OCI-LY7 (cell line): ENCODE measurements around the gene MRAS. TPM values are rescaled to one million over a fixed set of nuclear protein-coding genes. Genes with fewer than 3 reads are reported as not detected.

Source experiments
- BruUV-seq: library from RNA; stranded (reverse); fragments of 400-500 nt; replicated peaks from 2 replicates; lab custom pipeline; 2021; lab: Mats Ljungman, UMichigan
- CTCF ChIA-PET: fragments of 300-600 bp; sonication (Branson Sonifier 250); formaldehyde crosslinking; loops from one replicate; lab custom pipeline; 2022; ENCODE audit warnings: antibody characterized with exemption; ENCODE audit not compliant: unreplicated experiment; lab: Charles Lee
- POLR2A ChIA-PET: fragments of 300-600 bp; sonication (Branson Sonifier 250); formaldehyde crosslinking; loops from one replicate; lab custom pipeline; 2022; ENCODE audit warnings: antibody characterized with exemption; lab: Charles Lee
- DNase-seq: peaks from one replicate; pipeline ENCODE4 v3.0.0-alpha.2; 2015; ENCODE audit warnings: low spot score
- H2AFZ ChIP-seq: fragments of 200-600 bp; sonication (generic), shearing (Covaris generic); 2 replicates; pipeline ENCODE4 v1.6.1; 2014; ENCODE audit warnings: mild to moderate bottlenecking, antibody characterized with exemption, low read length, moderate library complexity
- H3K27ac ChIP-seq: fragments of 200-600 bp; sonication (generic); 2 replicates; pipeline ENCODE4 v1.5.1; 2014; ENCODE audit warnings: mixed run types, low read depth, mild to moderate bottlenecking, moderate library complexity, low read length, inconsistent platforms; ENCODE audit not compliant: poor library complexity, severe bottlenecking
- H3K36me3 ChIP-seq: fragments of 200-600 bp; sonication (generic); 2 replicates; pipeline ENCODE4 v1.6.1; 2014; ENCODE audit warnings: mild to moderate bottlenecking, antibody characterized with exemption, low read length, moderate library complexity, mixed read lengths; ENCODE audit not compliant: insufficient read depth
- H3K4me1 ChIP-seq: fragments of 200-600 bp; sonication (generic); 2 replicates; pipeline ENCODE4 v1.5.1; 2014; ENCODE audit warnings: mild to moderate bottlenecking, low read length; ENCODE audit not compliant: insufficient read depth, poor library complexity, severe bottlenecking
- H3K4me2 ChIP-seq: fragments of 200-600 bp; sonication (generic); 2 replicates; pipeline ENCODE4 v1.6.1; 2014; ENCODE audit warnings: mild to moderate bottlenecking, low read length
- H3K4me3 ChIP-seq: fragments of 200-600 bp; sonication (generic); 2 replicates; pipeline ENCODE4 v1.5.1; 2014; ENCODE audit warnings: mild to moderate bottlenecking, low read depth, low read length; ENCODE audit not compliant: poor library complexity, severe bottlenecking
- H3K79me2 ChIP-seq: fragments of 200-600 bp; sonication (generic); 2 replicates; pipeline ENCODE4 v1.6.1; 2016; ENCODE audit warnings: low read depth, mild to moderate bottlenecking, low read length, moderate library complexity, mixed read lengths; ENCODE audit not compliant: insufficient read depth
- H3K9me2 ChIP-seq: fragments of 200-600 bp; sonication (generic); 2 replicates; pipeline ENCODE4 v1.6.1; 2016; ENCODE audit warnings: mild to moderate bottlenecking, low read length, mixed read lengths; ENCODE audit not compliant: insufficient read depth
- H3K9me3 ChIP-seq: fragments of 200-600 bp; sonication (generic); 2 replicates; pipeline ENCODE4 v1.6.1; 2014; ENCODE audit warnings: mild to moderate bottlenecking, mixed run types, low read length, mixed read lengths
- H4K20me1 ChIP-seq: fragments of 200-600 bp; sonication (generic); 2 replicates; pipeline ENCODE4 v1.6.1; 2014; ENCODE audit warnings: mild to moderate bottlenecking, antibody characterized with exemption, low read length, moderate library complexity, mixed read lengths; ENCODE audit not compliant: insufficient read depth
- CTCF ChIP-seq: fragments of 200-600 bp; sonication (generic); conservative IDR thresholded peaks from 2 replicates; pipeline ENCODE4 v1.5.1; 2014; ENCODE audit warnings: mild to moderate bottlenecking, antibody characterized with exemption, low read length, moderate library complexity, mixed read lengths
- EZH2phosphoT487 ChIP-seq: fragments of 200-600 bp; sonication (generic); IDR thresholded peaks from 2 replicates; pipeline ENCODE4 v1.6.1; 2018; ENCODE audit warnings: low read depth, borderline replicate concordance, mild to moderate bottlenecking, mixed run types, antibody characterized with exemption, low read length, moderate library complexity, mixed read lengths
- intact Hi-C: fragments of 100-400 bp; cut with micrococcal nuclease; formaldehyde crosslinking; loops from one replicate; pipeline ENCODE4 v1.10.0; 2022; ENCODE audit not compliant: unreplicated experiment
- total RNA-seq, 2 experiments: library from RNA; depleted of rRNA in 1 of 2; stranded (reverse); fragments of >200 nt in 1 of 2; shearing (Covaris generic) in 1 of 2; gene quantifications; 2 replicates each; pipeline ENCODE4 v1.2.3, GENCODE V29; 2014 to 2022

The MRAS gene
- total RNA-seq, 2 experiments from 2014 or later: not detected

GRCh38 chr3:138435840-138436239, 87.5 kb downstream of the MRAS start:
- no peak overlapping the region for H2AFZ ChIP-seq
- no peak for TF ChIP-seq EZH2phosphoT487
- TF ChIP-seq CTCF: no peak
- BruUV-seq: no TSS peak
- no peak overlapping the region for H3K4me3 ChIP-seq
- ChIA-PET POLR2A (no interaction called here), CTCF (no interaction called here)
- H3K9me3 ChIP-seq: no peaks in the 10 kb centered on the region
- H3K27ac ChIP-seq: no peak overlapping the region
- no peaks in the 10 kb centered on the region for H4K20me1 ChIP-seq
- no peaks in the 10 kb centered on the region for H3K9me2 ChIP-seq
- H3K36me3 ChIP-seq: no peaks in the 10 kb centered on the region
- no peaks in the 10 kb centered on the region for H3K79me2 ChIP-seq
- intact Hi-C loops: no loop called here
- DNase-seq: no peak
- H3K4me1 ChIP-seq: no peaks in the 10 kb centered on the region
- no peak overlapping the region for H3K4me2 ChIP-seq

GRCh38 chr3:138437281-138437680, 88.9 kb downstream of the MRAS start:
- ChIA-PET POLR2A (no interaction called here), CTCF (no interaction called here)
- H3K4me3 ChIP-seq: no peak overlapping the region
- no peaks in the 10 kb centered on the region for H3K4me1 ChIP-seq
- H3K9me2 ChIP-seq: no peaks in the 10 kb centered on the region
- no peak for DNase-seq
- intact Hi-C loops: no loop called here
- TF ChIP-seq EZH2phosphoT487: no peak
- no peak for TF ChIP-seq CTCF
- H3K4me2 ChIP-seq: no peak overlapping the region
- no peaks in the 10 kb centered on the region for H3K79me2 ChIP-seq
- no peaks in the 10 kb centered on the region for H3K9me3 ChIP-seq
- no peak overlapping the region for H3K27ac ChIP-seq
- H4K20me1 ChIP-seq: no peaks in the 10 kb centered on the region
- no peaks in the 10 kb centered on the region for H3K36me3 ChIP-seq
- no TSS peak for BruUV-seq
- H2AFZ ChIP-seq: no peak overlapping the region

GRCh38 chr3:138438896-138439295, 90.5 kb downstream of the MRAS start:
- H3K4me3 ChIP-seq: no peak overlapping the region
- intact Hi-C loops: no loop called here
- BruUV-seq: no TSS peak
- POLR2A ChIA-PET: interaction anchor here (1.5 kb wide), 1 partner anchor 24 kb away, joined by 4 read pairs; no protein-coding TSS in a partner anchor
- no peaks in the 10 kb centered on the region for H3K36me3 ChIP-seq
- no peaks in the 10 kb centered on the region for H4K20me1 ChIP-seq
- CTCF ChIA-PET: no interaction called here
- H3K79me2 ChIP-seq: no peaks in the 10 kb centered on the region
- no peak overlapping the region for H2AFZ ChIP-seq
- H3K27ac ChIP-seq: no peak overlapping the region
- no peak overlapping the region for H3K4me2 ChIP-seq
- H3K9me2 ChIP-seq: no peaks in the 10 kb centered on the region
- DNase-seq: no peak
- no peaks in the 10 kb centered on the region for H3K9me3 ChIP-seq
- H3K4me1 ChIP-seq: no peaks in the 10 kb centered on the region
- TF ChIP-seq EZH2phosphoT487: no peak
- TF ChIP-seq CTCF: no peak
